ENCODE measurements around the gene GRK6.

- TF ChIP-seq CTCF (conservative IDR thresholded peaks at IDR 0.05 in 1 of 2, IDR thresholded peaks at IDR 0.05 in 1 of 2; ENCODE audit: extremely low read depth in 1 of 2, insufficient read depth in 1 of 2, low read depth in 1 of 2, low read length in 2 of 2) (no peak), EZH2 (IDR thresholded peaks at IDR 0.05; ENCODE audit: borderline replicate concordance, low read length) (no peak)
Measured at GRCh38 chr5:177456591-177456964, 30.1 kb downstream of the GRK6 start.

Data from mammary epithelial cell (primary cell).